GM12878 (cell line): ENCODE data around the gene NEU4. TPM values are rescaled to one million over a fixed set of nuclear protein-coding genes. Genes with fewer than 3 reads are reported as not detected.

Experiments used
- EP300 ChIP-seq, 2 experiments: fragments of 150-350 bp in 1 of 2; IDR thresholded peaks; 2 replicates each; pipeline ENCODE4 v1.6.1; 2011 to 2012; ENCODE audit warnings: low read depth in 2 of 2, low read length in 2 of 2, borderline replicate concordance in 1 of 2, improper control_type of control experiment in 1 of 2, inconsistent platforms in 1 of 2; ENCODE audit not compliant: control insufficient read depth in 1 of 2
- HDAC6 ChIP-seq: fragments of 200-600 bp; sonication (generic); IDR thresholded peaks from one replicate; pipeline ENCODE4 v1.8.0; 2017; ENCODE audit warnings: antibody characterized with exemption; ENCODE audit not compliant: unreplicated experiment
- MYC ChIP-seq: IDR thresholded peaks from 2 replicates; pipeline ENCODE4 v1.6.1; 2011; ENCODE audit warnings: mild to moderate bottlenecking, low read length, moderate library complexity, inconsistent platforms; ENCODE audit not compliant: insufficient read depth, insufficient replicate concordance, insufficient read length, severe bottlenecking
- NFYA ChIP-seq: IDR thresholded peaks from 2 replicates; pipeline ENCODE4 v1.6.1; 2011; ENCODE audit warnings: low read depth, mild to moderate bottlenecking, low read length, improper control_type of control experiment, borderline replicate concordance
- RCOR1 ChIP-seq: conservative IDR thresholded peaks from 2 replicates; pipeline ENCODE4 v1.6.1; 2012; ENCODE audit warnings: low read depth, low read length, improper control_type of control experiment
- SIX5 ChIP-seq: IDR thresholded peaks from 2 replicates; pipeline ENCODE4 v1.6.1; 2011; ENCODE audit warnings: mild to moderate bottlenecking, low read depth, low read length, moderate library complexity; ENCODE audit not compliant: severe bottlenecking
- STAT1 ChIP-seq: fragments of 450-650 bp; conservative IDR thresholded peaks from 2 replicates; pipeline ENCODE4 v1.6.1; 2014; ENCODE audit warnings: antibody characterized with exemption, mild to moderate bottlenecking
- TARDBP ChIP-seq: IDR thresholded peaks from 2 replicates; pipeline ENCODE4 v1.6.1; 2016; ENCODE audit warnings: borderline replicate concordance
- TCF3 ChIP-seq: IDR thresholded peaks from 2 replicates; pipeline ENCODE4 v1.6.1; 2012; ENCODE audit warnings: low read depth, mild to moderate bottlenecking, low read length, borderline replicate concordance; ENCODE audit not compliant: insufficient read depth
- ZNF384 ChIP-seq: IDR thresholded peaks from 2 replicates; pipeline ENCODE4 v1.6.1; 2012; ENCODE audit warnings: low read depth, mild to moderate bottlenecking, low read length, improper control_type of control experiment, borderline replicate concordance
- ZZZ3 ChIP-seq: IDR thresholded peaks from 2 replicates; pipeline ENCODE4 v1.6.1; 2011; ENCODE audit warnings: low read depth; ENCODE audit not compliant: control insufficient read depth, insufficient read length
- polyA plus RNA-seq, 11 experiments: library from polyadenylated mRNA; depleted of rRNA in 4 of 11; unstranded in 6 of 11; stranded (reverse) in 5 of 11; fragments of >200 nt; fragmentation: Nextera tagmentation in 4 of 11; fragmentation: Illumina TruSeq in 1 of 11; extraction: Ambion mirVana in 4 of 11; extraction: Trizol in 1 of 11; gene quantifications; 1 replicate in 1 of 11; 2 replicates in 10 of 11; pipeline versions ENCODE4 v1.2.1 to v1.2.3, GENCODE V29; 2011 to 2016; ENCODE audit warnings: inconsistent platforms in 2 of 11, missing spikeins in 2 of 11, low read depth in 1 of 11
- total RNA-seq, 4 experiments: library from RNA; depleted of rRNA in 3 of 4; stranded (reverse); fragments of >200 nt in 3 of 4; fragmentation: Illumina TruSeq in 1 of 4; extraction: Trizol in 1 of 4; gene quantifications; 2 replicates each; pipeline versions ENCODE4 v1.2.1 to v1.2.3, GENCODE V29; 2013 to 2021
- TF ChIP-seq, protein P1 (sequence below): fragments of 450-650 bp; IDR thresholded peaks from 2 replicates; pipeline ENCODE4 v1.6.1; 2018; ENCODE audit warnings: borderline replicate concordance, mild to moderate bottlenecking; ENCODE audit not compliant: partially characterized antibody
- TF ChIP-seq, protein P2 (sequence below): fragments of 450-650 bp; IDR thresholded peaks from 2 replicates; pipeline ENCODE4 v1.6.1; 2017; ENCODE audit warnings: antibody characterized with exemption, mild to moderate bottlenecking, moderate library complexity
- TF ChIP-seq, protein P3 (sequence below): fragments of 450-650 bp; IDR thresholded peaks from 2 replicates; pipeline ENCODE4 v1.6.1; 2017; ENCODE audit warnings: mild to moderate bottlenecking, low read depth, inconsistent platforms; ENCODE audit not compliant: poor library complexity, severe bottlenecking
- TF ChIP-seq, protein P4 (sequence below): fragments of 450-650 bp; formaldehyde crosslinking; IDR thresholded peaks from 2 replicates; pipeline ENCODE4 v1.4.0; 2022; ENCODE audit warnings: mild to moderate bottlenecking, moderate library complexity

Gene NEU4
- total and polyA plus RNA-seq, 10 of the 15 experiments (the other 5 are each of a cell fraction or from before 2014, with no cell fraction given) = 0.01 to 0.28 (median 0.14) TPM; not detected in 5

DNA sequence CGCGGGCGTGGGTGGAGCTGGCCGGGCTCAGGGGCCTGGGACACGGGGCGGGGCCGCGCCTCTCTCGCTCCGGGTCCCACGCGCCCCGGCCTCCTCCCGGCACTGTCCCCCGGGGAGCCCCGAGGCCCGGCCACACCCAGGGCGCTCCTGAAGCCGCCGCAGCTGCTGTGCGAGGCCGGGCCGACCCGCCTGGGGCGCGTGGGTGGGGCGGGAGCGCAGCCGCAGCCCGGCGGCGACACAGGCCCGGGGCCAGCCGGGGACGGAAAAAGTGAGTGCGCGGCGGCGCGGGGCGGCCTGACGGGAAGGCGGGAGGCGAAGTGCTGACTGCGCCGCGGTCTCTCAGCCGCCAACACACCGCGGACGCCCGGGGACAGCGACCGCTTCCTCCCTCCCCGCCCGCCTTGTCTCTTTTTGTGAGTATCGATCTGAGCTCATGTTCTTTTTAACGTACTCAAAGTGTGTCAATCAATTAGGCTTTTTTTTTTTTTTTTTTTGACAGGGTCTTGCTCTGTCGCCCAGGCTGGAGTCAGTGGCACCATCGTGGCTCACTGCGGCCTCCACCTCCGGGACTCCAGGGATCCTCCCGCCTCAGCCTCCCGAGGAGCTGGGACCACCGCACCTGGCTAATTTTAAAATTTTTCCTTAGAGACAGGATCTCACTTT, 35.2 kb downstream of the NEU4 start (continued):
- TF ChIP-seq, protein P1, sequence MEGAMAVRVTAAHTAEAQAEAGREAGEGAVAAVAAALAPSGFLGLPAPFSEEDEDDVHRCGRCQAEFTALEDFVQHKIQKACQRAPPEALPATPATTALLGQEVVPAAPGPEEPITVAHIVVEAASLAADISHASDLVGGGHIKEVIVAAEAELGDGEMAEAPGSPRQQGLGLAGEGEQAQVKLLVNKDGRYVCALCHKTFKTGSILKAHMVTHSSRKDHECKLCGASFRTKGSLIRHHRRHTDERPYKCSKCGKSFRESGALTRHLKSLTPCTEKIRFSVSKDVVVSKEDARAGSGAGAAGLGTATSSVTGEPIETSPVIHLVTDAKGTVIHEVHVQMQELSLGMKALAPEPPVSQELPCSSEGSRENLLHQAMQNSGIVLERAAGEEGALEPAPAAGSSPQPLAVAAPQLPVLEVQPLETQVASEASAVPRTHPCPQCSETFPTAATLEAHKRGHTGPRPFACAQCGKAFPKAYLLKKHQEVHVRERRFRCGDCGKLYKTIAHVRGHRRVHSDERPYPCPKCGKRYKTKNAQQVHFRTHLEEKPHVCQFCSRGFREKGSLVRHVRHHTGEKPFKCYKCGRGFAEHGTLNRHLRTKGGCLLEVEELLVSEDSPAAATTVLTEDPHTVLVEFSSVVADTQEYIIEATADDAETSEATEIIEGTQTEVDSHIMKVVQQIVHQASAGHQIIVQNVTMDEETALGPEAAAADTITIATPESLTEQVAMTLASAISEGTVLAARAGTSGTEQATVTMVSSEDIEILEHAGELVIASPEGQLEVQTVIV = no peak
- TF ChIP-seq HDAC6 (no peak), EP300 (IDR thresholded peaks at IDR 0.05; ENCODE audit: borderline replicate concordance in 1 of 2, control insufficient read depth in 1 of 2, low read depth in 2 of 2, low read length in 2 of 2) (peak; percentile 41 to 42; a peak in 1 of 4 replicates), RCOR1 (no peak), SIX5 (no peak), TCF3 (peak; percentile 77; the same call in 1 of the 2 replicates), TARDBP (no peak), NFYA (no peak), MYC (no peak), ZNF384 (peak; percentile 65; the same call in 1 of the 2 replicates), ZZZ3 (no peak), STAT1 (no peak)
- TF ChIP-seq, protein P2, sequence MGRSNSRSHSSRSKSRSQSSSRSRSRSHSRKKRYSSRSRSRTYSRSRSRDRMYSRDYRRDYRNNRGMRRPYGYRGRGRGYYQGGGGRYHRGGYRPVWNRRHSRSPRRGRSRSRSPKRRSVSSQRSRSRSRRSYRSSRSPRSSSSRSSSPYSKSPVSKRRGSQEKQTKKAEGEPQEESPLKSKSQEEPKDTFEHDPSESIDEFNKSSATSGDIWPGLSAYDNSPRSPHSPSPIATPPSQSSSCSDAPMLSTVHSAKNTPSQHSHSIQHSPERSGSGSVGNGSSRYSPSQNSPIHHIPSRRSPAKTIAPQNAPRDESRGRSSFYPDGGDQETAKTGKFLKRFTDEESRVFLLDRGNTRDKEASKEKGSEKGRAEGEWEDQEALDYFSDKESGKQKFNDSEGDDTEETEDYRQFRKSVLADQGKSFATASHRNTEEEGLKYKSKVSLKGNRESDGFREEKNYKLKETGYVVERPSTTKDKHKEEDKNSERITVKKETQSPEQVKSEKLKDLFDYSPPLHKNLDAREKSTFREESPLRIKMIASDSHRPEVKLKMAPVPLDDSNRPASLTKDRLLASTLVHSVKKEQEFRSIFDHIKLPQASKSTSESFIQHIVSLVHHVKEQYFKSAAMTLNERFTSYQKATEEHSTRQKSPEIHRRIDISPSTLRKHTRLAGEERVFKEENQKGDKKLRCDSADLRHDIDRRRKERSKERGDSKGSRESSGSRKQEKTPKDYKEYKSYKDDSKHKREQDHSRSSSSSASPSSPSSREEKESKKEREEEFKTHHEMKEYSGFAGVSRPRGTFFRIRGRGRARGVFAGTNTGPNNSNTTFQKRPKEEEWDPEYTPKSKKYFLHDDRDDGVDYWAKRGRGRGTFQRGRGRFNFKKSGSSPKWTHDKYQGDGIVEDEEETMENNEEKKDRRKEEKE = no peak
- TF ChIP-seq, protein P3, sequence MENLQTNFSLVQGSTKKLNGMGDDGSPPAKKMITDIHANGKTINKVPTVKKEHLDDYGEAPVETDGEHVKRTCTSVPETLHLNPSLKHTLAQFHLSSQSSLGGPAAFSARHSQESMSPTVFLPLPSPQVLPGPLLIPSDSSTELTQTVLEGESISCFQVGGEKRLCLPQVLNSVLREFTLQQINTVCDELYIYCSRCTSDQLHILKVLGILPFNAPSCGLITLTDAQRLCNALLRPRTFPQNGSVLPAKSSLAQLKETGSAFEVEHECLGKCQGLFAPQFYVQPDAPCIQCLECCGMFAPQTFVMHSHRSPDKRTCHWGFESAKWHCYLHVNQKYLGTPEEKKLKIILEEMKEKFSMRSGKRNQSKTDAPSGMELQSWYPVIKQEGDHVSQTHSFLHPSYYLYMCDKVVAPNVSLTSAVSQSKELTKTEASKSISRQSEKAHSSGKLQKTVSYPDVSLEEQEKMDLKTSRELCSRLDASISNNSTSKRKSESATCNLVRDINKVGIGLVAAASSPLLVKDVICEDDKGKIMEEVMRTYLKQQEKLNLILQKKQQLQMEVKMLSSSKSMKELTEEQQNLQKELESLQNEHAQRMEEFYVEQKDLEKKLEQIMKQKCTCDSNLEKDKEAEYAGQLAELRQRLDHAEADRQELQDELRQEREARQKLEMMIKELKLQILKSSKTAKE = no peak
- TF ChIP-seq, protein P4, sequence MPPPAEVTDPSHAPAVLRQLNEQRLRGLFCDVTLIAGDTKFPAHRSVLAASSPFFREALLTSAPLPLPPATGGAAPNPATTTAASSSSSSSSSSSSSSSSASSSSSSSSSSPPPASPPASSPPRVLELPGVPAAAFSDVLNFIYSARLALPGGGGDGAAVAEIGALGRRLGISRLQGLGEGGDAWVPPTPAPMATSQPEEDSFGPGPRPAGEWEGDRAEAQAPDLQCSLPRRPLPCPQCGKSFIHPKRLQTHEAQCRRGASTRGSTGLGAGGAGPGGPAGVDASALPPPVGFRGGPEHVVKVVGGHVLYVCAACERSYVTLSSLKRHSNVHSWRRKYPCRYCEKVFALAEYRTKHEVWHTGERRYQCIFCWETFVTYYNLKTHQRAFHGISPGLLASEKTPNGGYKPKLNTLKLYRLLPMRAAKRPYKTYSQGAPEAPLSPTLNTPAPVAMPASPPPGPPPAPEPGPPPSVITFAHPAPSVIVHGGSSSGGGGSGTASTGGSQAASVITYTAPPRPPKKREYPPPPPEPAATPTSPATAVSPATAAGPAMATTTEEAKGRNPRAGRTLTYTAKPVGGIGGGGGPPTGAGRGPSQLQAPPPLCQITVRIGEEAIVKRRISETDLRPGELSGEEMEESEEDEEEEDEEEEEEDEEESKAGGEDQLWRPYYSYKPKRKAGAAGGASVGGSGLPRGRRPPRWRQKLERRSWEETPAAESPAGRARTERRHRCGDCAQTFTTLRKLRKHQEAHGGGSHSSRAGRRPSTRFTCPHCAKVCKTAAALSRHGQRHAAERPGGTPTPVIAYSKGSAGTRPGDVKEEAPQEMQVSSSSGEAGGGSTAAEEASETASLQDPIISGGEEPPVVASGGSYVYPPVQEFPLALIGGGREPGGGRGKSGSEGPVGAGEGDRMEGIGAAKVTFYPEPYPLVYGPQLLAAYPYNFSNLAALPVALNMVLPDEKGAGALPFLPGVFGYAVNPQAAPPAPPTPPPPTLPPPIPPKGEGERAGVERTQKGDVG = no peak
